Measurements from ENCODE around the gene PPP4R2. TPM values are rescaled to one million over a fixed set of nuclear protein-coding genes. Genes with fewer than 3 reads are reported as not detected.

Gene PPP4R2
- total RNA-seq, 1 donor from 2014 or later, result 113 TPM

GRCh38 chr3:73010158-73010557 lies 13.5 kb downstream of the PPP4R2 start:
- no peak overlapping the region for H3K27ac Mint-ChIP-seq
- H3K27me3 Mint-ChIP-seq (ENCODE audit: insufficient read depth), result no peaks in the 10 kb centered on the region
- H3K36me3 Mint-ChIP-seq (ENCODE audit: low read depth), result peaks cover 26% of the 10 kb centered on the region
- no peaks in the 10 kb centered on the region for H3K9me3 Mint-ChIP-seq
- H3K4me3 Mint-ChIP-seq, result no peak overlapping the region
- intact Hi-C loops (cut with micrococcal nuclease), result no loop called here
- peaks cover 50% of the 10 kb centered on the region for H3K4me1 Mint-ChIP-seq (ENCODE audit: low read depth)
- no peak for DNase-seq (ENCODE audit: low spot score)

- intact Hi-C loops (cut with micrococcal nuclease), result loop anchor here (5.0 kb wide), 1 partner anchor 39 kb away; no protein-coding TSS in a partner anchor
- no peak overlapping the region for H3K4me3 Mint-ChIP-seq
- no peaks in the 10 kb centered on the region for H3K9me3 Mint-ChIP-seq
- DNase-seq (ENCODE audit: low spot score), result no peak
- peak overlapping the region; percentile 60 for H3K27ac Mint-ChIP-seq
- peaks cover 18% of the 10 kb centered on the region for H3K36me3 Mint-ChIP-seq (ENCODE audit: low read depth)
- H3K4me1 Mint-ChIP-seq (ENCODE audit: low read depth), result peaks cover 34% of the 10 kb centered on the region
- H3K27me3 Mint-ChIP-seq (ENCODE audit: insufficient read depth), result no peaks in the 10 kb centered on the region
Observed at GRCh38 chr3:73018298-73018697, 21.7 kb downstream of the PPP4R2 start.

DNA sequence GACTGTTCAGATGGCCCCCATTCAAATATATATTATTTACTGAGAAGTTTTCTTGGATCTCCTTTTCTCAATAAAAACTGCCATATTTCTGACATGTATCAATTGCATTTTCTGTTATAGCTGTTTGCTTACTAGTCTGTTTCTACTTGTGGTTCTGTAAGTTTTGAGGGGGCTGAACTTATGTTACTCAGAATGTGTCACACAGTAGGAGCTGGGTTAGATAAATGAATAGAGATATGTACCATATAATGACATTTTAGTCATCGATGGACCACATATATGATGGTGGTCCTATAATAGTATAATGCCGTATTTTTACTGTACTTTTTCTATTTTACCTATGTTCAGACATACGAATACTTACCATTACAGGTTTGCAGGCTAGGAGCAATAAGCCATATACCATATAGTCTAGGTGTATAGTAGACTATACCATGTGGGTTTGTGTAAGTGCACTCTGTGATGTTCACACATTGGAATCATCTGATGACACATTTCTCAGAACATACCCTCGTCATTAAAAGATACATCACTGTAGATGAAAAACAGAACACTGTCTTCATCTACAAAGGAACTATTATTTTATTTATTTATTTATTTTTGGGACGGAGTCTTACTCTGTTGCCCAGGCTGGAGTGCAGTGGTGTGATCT lies 22.3 kb downstream of the PPP4R2 start:
- Mint-ChIP-seq H3K9me3 (no peaks in the 10 kb centered on the region), H3K36me3 (ENCODE audit: low read depth) (peaks cover 18% of the 10 kb centered on the region), H3K27me3 (ENCODE audit: insufficient read depth) (no peaks in the 10 kb centered on the region), H3K4me3 (no peak overlapping the region), H3K27ac (peak overlapping the region; percentile 60), H3K4me1 (ENCODE audit: low read depth) (peaks cover 34% of the 10 kb centered on the region)
- intact Hi-C loops (cut with micrococcal nuclease), result loop anchor here (5.0 kb wide), 1 partner anchor 38 kb away; no protein-coding TSS in a partner anchor
- DNase-seq (ENCODE audit: low spot score), result no peak

DNA sequence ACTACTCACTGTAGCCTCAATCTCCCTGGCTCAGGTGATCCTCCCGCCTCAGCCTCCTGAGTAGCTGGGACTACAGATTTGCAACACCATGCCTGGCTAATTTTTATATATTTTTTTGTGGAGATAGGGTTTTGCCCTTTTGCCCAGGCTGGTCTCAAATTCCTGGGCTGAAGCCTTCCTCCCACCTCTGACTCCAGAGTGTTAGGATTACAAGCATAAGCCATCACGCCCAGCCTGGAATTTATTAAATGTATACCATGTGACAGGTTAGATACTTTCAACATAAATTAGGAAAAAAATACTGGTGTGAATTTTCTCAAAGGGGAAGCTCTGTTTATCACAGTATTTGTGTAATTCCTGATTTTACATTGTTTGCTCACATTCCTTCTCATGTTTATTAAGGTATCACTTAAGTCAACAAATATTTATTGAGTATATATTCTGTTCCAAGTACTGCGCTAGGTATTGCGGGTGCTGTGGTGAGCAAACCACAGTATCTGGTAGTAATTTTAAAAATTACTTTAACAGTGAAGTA lies 24.8 kb downstream of the PPP4R2 start:
- Mint-ChIP-seq H3K4me1 (ENCODE audit: low read depth) (peaks cover 46% of the 10 kb centered on the region), H3K9me3 (no peaks in the 10 kb centered on the region), H3K27ac (no peak overlapping the region), H3K27me3 (ENCODE audit: insufficient read depth) (no peaks in the 10 kb centered on the region), H3K4me3 (no peak overlapping the region), H3K36me3 (ENCODE audit: low read depth) (peaks cover 14% of the 10 kb centered on the region)
- no peak for DNase-seq (ENCODE audit: low spot score)
- intact Hi-C loops (cut with micrococcal nuclease), result no loop called here

- Mint-ChIP-seq H3K4me3 (no peak overlapping the region), H3K36me3 (ENCODE audit: low read depth) (peaks cover 13% of the 10 kb centered on the region), H3K27ac (no peak overlapping the region), H3K4me1 (ENCODE audit: low read depth) (peaks cover 44% of the 10 kb centered on the region), H3K27me3 (ENCODE audit: insufficient read depth) (no peaks in the 10 kb centered on the region), H3K9me3 (no peaks in the 10 kb centered on the region)
- intact Hi-C loops (cut with micrococcal nuclease), result no loop called here
- DNase-seq (ENCODE audit: low spot score), result no peak
Observed at GRCh38 chr3:73024836-73025235, 28.2 kb downstream of the PPP4R2 start.

- Mint-ChIP-seq H3K4me1 (ENCODE audit: low read depth) (peaks cover 44% of the 10 kb centered on the region), H3K36me3 (ENCODE audit: low read depth) (peaks cover 13% of the 10 kb centered on the region), H3K27ac (no peak overlapping the region), H3K27me3 (ENCODE audit: insufficient read depth) (no peaks in the 10 kb centered on the region), H3K4me3 (no peak overlapping the region), H3K9me3 (no peaks in the 10 kb centered on the region)
- no peak for DNase-seq (ENCODE audit: low spot score)
- intact Hi-C loops (cut with micrococcal nuclease), result no loop called here
Observed at GRCh38 chr3:73026111-73026759, 29.6 kb downstream of the PPP4R2 start.

DNA sequence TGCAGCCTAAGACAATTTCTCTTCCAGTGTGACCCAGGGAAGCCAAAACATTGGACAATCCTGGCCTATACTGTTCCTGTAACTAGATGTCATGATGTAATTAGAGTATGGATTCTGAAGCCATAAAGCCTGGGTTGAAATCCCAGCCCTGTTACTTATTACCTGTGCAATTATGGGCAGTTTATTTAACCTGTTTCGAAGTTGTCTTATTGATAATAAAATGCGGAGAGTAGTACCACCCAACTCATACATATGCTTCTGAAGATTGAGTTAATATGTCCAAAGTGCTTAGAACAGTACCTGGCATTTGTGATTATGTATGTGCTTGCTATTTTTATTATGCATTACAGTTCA lies 30.1 kb downstream of the PPP4R2 start:
- Mint-ChIP-seq H3K27ac (no peak overlapping the region), H3K9me3 (no peaks in the 10 kb centered on the region), H3K27me3 (ENCODE audit: insufficient read depth) (no peaks in the 10 kb centered on the region), H3K36me3 (ENCODE audit: low read depth) (peaks cover 13% of the 10 kb centered on the region), H3K4me1 (ENCODE audit: low read depth) (peaks cover 44% of the 10 kb centered on the region), H3K4me3 (no peak overlapping the region)
- DNase-seq (ENCODE audit: low spot score), result no peak
- intact Hi-C loops (cut with micrococcal nuclease), result no loop called here

DNA sequence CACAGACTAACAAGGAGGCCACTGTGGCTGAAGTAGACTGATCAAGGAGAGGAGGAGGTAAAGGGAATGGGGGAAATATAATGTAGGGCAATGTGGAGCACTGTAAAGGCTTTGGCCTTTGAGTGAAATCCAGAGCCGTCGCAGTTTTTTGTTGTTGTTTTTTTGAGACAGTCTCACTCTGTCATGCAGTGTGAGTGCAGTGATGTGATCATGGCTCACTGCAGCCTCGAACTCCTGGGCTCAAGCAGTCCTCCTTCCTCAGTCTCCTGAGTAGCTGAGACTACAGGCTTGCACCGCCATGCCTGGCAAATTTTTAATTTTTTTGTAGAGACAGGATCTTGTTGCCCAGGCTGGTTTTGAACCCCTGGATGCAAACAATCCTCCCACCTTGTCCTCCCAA lies 32.2 kb downstream of the PPP4R2 start:
- no peak overlapping the region for H3K4me3 Mint-ChIP-seq
- peaks cover 19% of the 10 kb centered on the region for H3K36me3 Mint-ChIP-seq (ENCODE audit: low read depth)
- H3K9me3 Mint-ChIP-seq, result no peaks in the 10 kb centered on the region
- H3K27ac Mint-ChIP-seq, result peak overlapping the region; percentile 70
- DNase-seq (ENCODE audit: low spot score), result no peak
- peaks cover 52% of the 10 kb centered on the region for H3K4me1 Mint-ChIP-seq (ENCODE audit: low read depth)
- no peaks in the 10 kb centered on the region for H3K27me3 Mint-ChIP-seq (ENCODE audit: insufficient read depth)
- intact Hi-C loops (cut with micrococcal nuclease), result loop anchor here (1.0 to 2.0 kb wide), 4 partner anchors 20 to 52 kb away; no protein-coding TSS in a partner anchor

- Mint-ChIP-seq H3K36me3 (ENCODE audit: low read depth) (peaks cover 22% of the 10 kb centered on the region), H3K27ac (peak overlapping the region; percentile 70), H3K4me1 (ENCODE audit: low read depth) (peaks cover 56% of the 10 kb centered on the region), H3K9me3 (no peaks in the 10 kb centered on the region), H3K27me3 (ENCODE audit: insufficient read depth) (no peaks in the 10 kb centered on the region), H3K4me3 (peak overlapping the region; percentile 1)
- no peak for DNase-seq (ENCODE audit: low spot score)
- intact Hi-C loops (cut with micrococcal nuclease), result loop anchor here (1.0 to 2.0 kb wide), 4 partner anchors 21 to 52 kb away; no protein-coding TSS in a partner anchor
Observed at GRCh38 chr3:73029321-73029796, 32.7 kb downstream of the PPP4R2 start.

DNA sequence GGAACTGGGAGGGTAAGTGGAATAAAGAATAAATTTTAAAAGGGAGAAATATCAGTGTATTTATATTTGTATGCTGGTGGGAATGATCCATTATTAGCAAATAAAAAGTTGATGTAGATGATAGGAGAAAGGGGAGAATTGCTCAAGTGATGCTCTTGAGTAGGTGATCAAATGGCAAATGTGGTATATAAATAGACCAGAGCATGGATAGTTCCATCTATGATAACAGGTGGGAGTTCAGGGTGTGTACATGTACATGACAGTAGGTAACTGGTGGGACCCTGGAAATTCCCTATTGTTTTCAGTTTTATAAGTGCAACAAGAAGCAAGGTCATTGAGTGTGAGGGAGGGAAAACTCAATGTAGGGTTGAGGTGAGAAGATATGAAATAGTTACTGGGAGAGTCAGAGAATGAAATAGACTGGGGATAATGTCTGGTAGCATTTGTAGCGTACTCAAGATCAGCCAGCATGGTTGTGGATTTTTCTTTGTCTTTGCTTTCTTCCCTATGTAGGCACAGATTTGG lies 33.5 kb downstream of the PPP4R2 start:
- Mint-ChIP-seq H3K27ac (peak overlapping the region; percentile 46), H3K9me3 (no peaks in the 10 kb centered on the region), H3K27me3 (ENCODE audit: insufficient read depth) (no peaks in the 10 kb centered on the region), H3K4me3 (no peak overlapping the region), H3K4me1 (ENCODE audit: low read depth) (peaks cover 61% of the 10 kb centered on the region), H3K36me3 (ENCODE audit: low read depth) (peaks cover 22% of the 10 kb centered on the region)
- intact Hi-C loops (cut with micrococcal nuclease), result no loop called here
- DNase-seq (ENCODE audit: low spot score), result no peak

- H3K36me3 Mint-ChIP-seq (ENCODE audit: low read depth), result peaks cover 21% of the 10 kb centered on the region
- no peak overlapping the region for H3K4me3 Mint-ChIP-seq
- H3K27ac Mint-ChIP-seq, result no peak overlapping the region
- H3K9me3 Mint-ChIP-seq, result no peaks in the 10 kb centered on the region
- DNase-seq (ENCODE audit: low spot score), result no peak
- intact Hi-C loops (cut with micrococcal nuclease), result no loop called here
- H3K4me1 Mint-ChIP-seq (ENCODE audit: low read depth), result peaks cover 53% of the 10 kb centered on the region
- no peaks in the 10 kb centered on the region for H3K27me3 Mint-ChIP-seq (ENCODE audit: insufficient read depth)
Observed at GRCh38 chr3:73031573-73032103, 35.0 kb downstream of the PPP4R2 start.

- H3K4me1 Mint-ChIP-seq (ENCODE audit: low read depth), result peaks cover 54% of the 10 kb centered on the region
- intact Hi-C loops (cut with micrococcal nuclease), result no loop called here
- no peaks in the 10 kb centered on the region for H3K9me3 Mint-ChIP-seq
- no peak overlapping the region for H3K4me3 Mint-ChIP-seq
- no peak for DNase-seq (ENCODE audit: low spot score)
- no peaks in the 10 kb centered on the region for H3K27me3 Mint-ChIP-seq (ENCODE audit: insufficient read depth)
- peaks cover 18% of the 10 kb centered on the region for H3K36me3 Mint-ChIP-seq (ENCODE audit: low read depth)
- H3K27ac Mint-ChIP-seq, result peak overlapping the region; percentile 8
Observed at GRCh38 chr3:73036694-73037591, 40.3 kb downstream of the PPP4R2 start.

All from activated T-helper 1 cell treated with anti-CD3 and anti-CD28 coated beads, Interleukin-12 subunit alpha, Interleukin-12 subunit beta, Interleukin-2, Interleukin-4 antibody, amounts not matched to agents 30 ng/mL and 10 ng/mL and 1 ng/mL, durations not matched to agents 14 hours and 24 hours and 36 hours (primary cell).